SIG-M5 treated with dmso at 0.1 percent for 504 hours (cell line): ENCODE results near the gene OTP.

Experiments used
- DNase-seq: peaks from one replicate; lab custom pipeline; 2025; ENCODE audit not compliant: unreplicated experiment; lab: John Stamatoyannopoulos, UW

Gene OTP

DNA sequence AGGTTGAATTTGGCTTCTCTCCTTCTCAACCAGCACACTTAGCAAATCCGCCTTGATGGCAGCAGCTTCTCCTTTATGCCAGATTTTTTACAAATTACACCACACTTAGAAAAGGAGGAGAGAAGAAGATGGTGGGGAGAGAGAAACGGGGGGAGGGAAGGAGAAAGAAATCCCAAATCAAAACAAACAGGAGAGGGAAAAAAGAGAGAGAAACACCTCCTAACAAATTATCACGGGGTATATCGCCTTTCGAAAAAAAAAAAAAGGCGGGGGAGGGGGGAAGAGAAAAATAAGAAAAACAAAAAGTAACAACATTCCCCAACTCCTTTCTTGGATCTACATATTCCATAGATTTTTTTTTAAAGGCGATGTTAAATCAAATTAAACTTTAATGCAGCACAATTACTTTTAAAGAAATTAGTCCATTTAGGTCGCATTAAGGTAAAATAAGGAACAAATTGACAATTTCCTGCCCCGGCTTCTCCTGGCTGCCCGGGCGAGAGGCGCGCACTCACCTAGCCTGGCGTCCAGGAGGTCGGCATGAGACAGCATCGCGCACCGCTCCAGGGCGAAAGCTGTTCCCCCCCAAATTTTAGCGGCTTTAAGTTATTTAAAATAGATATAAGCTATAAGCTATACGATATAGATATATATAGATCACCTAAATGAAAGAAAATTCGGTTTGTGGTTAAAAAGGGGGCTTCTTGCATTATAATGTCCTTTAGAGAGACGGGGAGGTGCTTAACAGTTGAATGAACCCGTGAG, at the start of gene OTP:
Gene OTP, minus strand, starts transcription at position 716 of the 765 bp plus-strand sequence. Its CDS starts 164 bp downstream, at position 552.
- peak; percentile 18 for DNase-seq

DNA sequence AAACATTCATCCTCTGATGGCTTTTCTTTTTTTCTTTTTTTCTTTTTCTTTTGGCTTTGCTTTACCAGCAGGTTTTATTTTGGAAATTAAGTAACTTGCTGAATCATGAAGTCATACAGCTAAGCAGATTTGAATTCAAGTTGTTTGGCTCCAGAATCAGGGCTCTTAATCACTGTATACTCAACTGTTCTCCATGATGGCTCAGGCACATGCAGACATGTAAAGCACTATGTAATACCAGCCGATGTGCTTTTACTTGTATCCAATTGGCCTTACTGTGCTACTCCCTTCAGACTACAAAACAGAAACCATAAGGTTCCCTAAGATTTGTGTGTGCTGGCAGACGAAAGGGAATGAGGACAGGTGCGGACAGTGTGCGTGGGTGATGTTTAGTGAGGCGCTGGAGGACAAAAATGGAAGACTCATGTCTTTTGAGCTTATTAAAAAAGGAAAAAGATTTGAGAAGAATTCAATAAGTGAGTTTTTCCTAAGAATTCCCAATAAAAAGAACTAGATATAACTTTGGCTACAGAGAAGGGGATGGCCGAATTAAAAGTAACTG, 44.7 kb upstream of the OTP start:
- DNase-seq, result no peak

DNA sequence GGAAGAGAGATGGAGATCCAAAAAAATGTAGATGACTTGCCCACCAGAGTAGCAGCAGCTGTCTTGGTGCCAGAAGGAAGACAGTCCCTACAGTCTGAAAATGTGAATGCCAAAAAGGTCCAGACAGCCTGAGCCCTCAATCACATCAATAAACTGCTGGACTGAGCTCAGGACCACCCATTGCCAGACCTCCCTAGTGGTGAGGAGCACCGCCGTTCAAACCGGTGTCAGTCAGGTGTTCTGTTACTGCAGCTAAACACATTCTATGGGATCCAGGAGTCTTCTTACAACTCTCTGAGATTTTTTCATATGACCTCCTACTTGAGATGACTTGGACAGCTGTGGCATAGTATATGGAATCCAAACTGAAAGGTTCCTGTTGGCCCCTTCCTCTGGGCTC, 32.0 kb upstream of the OTP start:
- DNase-seq, result no peak

DNA sequence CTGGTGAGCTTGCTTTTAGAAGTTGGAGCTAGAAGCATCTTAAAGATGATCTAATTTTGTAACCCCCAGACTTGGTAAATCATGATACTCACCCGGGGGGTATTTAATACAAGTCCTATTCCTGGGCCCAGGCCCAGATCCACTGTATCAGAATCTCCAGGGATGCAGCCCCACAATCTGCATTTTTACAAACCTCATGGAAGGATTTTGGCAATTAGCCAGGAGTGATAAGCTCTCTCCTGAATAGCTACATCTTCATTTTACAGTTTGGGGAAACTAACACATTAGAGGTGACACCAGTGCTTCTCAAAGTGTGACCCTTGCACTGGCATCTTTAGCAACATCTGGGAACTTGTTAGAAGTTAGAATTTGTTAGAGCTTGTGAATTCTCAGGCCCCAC, 31.2 kb upstream of the OTP start:
- no peak for DNase-seq

DNA sequence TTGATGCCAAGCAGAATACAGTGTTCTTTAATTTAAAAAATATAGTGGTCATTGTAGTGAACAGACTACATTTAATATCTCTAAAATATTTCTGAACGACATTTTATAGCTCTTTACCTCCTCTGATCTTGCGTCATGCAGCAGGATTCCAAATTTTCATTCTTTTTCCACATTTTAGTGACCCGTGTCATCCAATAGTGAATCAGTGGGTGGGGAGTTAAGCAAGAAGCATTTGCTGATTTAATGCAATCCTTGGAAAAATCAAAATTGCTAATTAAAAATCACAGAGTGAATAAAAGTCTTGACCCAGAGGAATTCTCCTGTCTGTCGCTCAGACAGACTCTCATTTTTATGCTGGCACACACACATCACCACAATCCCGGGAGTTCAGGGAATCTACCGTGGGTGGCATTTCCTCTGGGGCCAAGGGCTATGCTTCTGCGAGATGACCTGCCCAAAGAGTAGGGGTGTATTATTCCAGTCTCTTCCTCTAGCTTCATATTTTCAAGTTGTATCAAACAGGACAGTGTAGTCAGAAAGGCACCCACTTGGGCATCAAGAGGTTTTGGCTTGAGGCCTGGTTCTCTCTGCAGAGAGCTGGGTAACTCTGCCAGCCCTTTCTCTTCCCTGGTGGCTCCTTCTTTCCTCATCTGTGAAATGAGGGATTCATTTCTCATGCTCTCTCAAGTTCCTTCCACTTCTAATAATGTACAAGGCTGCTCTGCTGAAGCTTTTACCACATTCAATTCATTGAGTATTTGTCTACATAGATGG, 24.8 kb upstream of the OTP start:
- no peak for DNase-seq

DNA sequence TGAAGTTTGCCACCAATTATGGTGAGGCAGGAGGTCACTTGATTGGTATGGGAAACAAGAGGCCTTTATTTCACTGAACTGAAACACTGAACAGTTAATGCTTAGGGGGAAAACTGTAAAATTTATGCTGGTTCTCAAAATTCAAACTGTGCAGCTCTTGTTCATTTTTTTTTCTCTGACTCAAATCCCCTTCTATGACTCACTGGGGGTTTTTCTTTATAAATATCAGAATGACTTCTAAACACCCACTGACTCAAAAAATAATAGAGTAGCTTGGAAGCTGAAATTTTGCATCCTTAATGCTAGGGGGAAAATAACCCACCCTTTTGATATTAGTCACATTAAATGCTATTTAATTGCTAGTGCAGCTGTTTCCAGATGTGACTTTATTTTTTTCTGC, 24.1 kb upstream of the OTP start:
- no peak for DNase-seq

DNA sequence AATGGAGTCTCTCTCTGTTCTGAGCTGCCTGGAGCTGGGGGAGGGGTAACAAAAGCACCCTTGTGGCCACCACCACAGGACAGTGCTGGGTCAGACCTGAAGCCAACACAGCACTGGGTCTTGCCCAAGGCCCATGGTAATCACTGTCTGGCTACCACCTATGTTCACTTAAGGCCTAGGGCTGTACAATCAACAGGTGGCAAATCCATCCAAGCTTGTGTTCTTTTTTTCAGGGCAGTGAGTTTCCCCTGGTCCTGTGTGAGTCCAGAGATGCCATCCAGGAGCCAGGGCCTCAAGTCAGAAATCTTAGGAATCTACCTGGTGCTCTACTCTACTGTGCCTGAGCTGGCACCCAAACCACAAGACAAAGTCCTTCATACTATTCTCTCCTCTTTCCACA, 20.1 kb upstream of the OTP start:
- DNase-seq, result no peak

DNA sequence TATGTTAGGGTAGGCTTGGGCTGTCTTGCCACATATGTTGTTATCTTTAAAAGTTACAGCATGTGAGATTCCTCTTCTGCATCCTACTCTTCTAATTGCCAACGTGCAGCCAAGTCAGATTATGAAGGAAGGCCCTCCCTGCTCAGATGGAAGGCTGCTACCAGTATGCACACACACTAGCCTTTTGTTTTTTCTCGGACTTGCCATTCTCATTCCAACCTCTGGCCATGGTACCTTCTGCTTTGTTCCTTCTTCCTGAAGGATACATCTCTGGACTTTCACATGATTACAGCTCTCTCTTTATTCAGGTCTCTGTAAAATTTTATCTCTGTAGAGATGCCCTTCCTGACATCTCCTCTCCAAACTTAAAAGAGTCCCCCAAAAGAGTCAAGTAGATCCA, 12.8 kb upstream of the OTP start:
- DNase-seq, result no peak

DNA sequence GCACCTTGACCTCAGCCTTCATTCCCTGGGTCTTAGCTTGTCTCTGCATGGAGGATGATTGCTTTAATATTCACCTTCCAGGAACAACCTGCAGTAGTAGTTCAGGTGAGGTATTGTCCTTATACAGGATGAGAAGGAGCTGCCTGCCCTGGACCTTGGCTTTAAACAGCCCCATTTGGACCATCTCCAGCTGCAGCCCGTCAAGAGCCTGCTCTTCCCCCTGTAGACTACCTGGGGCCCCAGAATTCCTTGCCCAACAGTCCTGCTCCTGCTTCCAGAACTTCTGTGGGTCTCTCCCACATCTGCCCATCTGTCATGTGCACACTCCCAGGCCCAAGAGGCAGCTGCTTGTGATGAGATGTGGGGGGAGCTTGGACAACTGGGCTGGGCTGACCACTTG, 12.2 kb upstream of the OTP start:
- DNase-seq, result no peak

DNA sequence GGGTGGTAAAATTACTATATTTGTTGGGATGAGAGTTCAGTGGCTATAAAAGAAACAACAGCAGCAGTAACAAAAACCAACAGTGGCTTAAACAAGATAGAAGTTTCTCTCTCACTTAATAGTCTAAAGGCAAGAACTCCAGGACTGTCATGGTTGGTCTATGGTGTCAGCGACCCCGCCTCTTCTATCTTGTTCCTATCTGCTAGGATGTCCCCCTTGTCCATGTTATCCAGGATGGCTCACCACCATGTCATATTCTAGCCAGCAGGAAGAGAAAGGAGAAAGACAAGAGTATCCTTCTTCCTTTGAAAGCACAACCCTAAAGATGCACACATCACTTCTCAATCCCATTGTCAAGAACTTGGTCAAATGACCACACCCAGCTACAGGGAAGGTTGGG, 11.3 kb upstream of the OTP start:
- DNase-seq, result no peak

DNA sequence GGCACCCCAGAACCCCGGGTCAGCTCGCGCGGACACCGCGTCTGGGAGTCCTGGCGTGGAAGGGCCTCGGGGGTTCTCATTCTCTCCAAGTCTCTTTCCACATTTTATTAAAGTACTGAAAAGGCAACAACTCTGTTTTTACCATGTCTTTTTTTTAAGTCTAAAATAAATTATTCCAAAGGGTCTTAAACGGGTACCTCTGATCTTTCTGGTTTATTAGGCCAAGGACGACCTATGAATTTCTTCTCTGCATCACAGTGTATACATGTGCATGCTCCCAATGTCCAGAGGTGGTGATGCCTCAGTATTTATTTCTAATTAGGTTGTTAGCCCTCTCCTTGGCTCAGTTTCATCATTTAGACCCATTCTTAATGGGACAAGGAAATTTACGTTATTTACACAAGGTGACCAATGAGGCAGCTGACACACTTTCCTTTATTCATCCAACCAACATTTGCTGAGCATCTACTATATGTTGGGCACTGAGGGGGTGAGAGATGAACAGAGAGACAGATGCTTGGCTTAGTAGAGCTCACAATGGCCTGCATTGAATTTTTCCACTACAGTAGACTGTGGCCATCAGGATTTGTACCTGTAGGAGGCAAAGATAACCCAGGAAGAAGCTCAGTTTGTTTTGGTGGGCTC, 7.6 kb upstream of the OTP start:
- no peak for DNase-seq

DNA sequence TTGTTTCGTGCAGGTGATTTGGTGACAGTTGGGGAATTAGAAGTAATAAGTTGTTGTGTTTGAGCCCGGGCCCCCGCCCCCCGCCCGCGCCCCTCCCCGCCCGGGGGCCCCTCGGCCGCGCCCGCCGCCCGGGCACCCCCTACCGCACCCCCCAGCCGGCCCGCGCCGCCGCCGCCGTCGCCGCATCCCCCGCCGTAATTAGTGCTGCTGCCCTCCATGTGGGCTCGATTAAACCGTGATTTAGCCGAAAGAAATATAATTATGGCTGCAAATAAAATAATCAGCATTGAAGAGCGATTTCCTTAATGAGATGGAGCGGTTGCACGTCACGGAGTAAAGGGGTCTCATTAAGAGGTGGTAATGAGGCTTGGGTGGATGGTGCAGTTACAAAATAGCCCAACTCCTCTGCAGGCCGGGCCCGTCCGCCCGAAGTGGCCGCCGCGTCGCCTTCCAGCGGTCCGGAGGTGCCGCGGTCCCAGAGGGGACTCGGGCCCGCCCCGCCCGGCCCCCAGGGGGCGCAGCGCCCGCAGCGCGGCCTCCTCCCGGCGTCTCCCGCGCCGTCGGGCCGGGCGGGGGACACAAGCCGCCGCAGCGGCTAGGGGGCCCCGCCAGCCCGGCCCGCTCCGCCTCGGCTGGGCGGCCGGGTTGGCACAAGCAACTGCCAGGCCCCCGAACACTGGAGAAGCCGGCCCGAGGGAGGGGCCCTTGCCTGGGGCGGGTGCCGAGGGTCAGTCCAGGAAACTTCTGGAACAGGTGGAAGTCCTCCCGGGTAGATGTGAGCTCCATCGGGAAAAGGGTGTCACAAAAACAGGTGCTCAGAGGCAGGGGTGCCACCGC, 6.9 kb upstream of the OTP start:
- no peak for DNase-seq

DNA sequence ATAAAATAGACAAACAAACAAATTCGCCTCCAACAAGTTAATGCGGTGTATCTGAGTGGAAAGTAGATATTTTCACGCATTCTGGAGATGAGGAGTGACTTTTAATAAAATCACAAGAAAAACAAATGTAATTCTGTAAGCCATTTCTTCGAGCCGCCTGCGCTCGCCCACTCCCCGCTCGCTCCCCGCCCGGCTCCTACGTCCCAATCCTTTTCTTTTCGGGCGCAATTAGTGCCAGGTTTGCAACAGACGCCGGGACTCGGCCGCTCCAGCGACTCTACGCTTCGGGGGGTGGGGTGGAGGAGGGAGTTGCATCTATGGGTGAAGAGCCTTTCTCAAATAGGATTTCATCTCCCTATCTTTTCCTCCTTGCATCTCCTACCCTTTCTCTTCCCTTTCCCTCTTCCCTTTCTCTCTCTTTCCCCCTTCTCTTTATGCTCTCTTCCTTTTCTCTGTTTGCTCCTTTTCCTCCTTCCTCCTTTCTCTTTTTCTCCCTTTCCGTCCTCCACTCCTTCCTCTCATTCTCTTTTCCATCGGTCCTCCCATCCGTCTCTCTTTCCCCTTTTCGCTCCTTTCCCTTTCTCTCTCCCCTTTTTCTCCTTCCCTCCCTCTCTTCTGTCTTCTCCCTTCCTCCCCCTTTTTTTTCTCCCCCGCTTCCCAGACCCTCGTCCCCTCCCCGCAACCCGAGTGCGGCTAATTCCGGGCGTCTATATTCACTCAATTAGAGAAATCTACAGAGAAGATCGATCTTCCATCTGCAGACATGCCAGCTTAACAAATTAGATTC, 6.1 kb upstream of the OTP start:
- DNase-seq, result peak; percentile 17

DNA sequence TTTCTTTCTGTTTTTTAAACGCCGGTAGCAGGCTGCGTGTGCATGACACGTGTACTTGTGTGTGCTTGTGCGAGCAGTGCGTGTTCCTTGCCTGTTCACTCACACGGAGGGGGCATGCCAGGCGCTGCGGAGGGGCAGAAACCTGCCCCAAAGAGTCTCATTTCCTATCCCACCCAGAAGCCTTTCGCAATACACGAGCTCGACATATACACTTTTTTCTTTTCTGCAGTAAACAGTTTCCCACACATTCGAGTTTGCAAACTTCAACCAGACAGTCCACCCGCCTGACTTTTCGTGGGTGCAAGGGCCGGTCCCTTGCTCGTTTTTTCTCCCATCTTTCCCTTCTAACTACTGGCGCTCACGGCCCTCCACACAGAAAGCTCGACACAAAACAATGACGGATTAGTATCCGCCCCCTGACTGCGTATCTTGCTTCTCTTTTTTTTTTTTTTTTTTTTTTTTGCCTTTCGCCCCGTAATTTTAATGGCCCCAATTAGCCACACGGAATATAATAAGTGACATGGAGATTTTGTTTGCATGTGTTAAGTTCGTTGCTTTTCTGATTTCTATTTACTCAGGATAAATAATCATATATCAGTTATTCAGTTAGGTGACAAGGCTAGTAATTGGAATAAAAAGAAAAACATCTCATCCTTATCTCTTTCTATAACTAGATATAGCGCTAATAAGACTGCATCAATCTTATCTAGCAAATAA, 5.3 kb upstream of the OTP start:
- peak; percentile 44 for DNase-seq

DNA sequence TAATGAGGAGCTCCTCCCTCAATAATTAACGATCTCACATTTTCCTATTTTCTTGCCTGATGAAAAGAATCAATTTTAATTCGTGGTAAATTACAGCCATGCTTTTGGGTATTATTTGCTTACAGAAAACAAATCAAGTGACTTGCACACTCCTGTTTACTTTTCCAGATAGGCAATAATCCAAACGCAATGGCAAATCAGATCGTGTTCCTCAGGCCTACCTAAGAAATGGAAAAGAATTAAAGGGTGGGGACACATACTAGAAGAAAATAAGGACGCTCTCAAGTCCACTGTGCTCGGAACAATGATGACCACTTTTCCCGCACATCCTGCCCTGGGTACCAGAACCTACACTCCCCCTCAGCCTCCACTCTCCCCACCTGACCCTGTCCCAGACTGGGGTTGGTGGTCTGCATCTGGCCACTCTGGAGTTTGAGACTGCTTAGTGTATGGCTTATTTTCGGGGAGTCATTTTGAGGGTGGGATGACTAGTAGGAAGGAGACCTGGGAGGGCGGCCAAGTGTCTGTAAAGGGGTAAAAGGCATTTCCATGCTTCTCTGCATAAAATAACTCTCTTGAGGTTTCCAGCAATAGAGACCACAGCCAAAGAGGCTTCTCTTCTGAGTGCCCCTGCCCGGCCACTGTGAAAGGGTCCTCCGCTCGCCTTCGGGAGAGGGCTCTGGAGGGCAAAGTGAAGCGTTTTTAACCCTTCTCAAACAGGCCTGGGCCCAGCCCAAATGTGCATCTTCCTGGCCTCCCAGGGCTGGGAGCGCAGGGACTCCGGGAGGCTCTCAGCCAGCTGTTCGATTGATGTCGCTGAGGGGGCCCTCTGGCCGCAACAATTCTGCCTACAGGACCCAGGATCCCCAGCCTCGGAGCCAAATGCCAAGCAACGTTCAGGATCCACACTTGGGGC, 4.5 kb upstream of the OTP start:
- DNase-seq, result no peak

DNA sequence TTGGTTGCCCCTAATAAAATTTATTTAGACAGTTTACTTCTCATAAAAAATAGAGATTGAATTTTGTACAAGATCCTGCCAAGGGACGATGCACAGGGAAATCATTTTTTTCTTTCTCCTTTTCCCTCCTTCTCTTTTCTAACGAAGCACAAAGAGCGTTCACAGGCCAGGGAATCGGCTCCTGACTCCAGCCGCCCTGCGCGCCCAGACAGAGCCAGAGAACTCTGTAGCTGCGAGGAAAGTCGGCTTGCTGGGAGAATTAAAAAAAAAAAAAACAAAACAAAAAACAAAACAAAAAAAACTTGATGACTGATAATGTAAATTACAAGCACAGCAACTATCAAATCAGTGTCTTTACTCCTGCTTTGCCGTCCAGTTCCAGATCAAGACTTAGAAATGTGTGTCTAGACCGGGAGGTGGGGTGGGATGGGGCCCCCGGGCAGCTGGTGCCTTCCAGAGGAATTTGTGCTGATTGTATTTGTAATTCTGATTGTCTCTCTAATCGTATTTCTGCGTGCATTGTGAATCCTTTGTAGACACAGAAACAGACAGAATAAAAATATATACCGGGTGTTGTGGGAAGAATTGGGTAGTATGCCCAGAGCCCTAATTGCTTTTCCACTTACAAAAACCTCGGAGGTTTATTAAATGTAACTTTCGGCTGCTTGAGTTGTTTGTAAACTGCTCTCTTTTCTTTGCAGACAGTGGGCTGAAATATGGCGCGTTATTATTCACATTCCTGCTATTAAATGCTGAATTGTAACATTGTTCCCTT, 3.6 kb upstream of the OTP start:
- no peak for DNase-seq

DNA sequence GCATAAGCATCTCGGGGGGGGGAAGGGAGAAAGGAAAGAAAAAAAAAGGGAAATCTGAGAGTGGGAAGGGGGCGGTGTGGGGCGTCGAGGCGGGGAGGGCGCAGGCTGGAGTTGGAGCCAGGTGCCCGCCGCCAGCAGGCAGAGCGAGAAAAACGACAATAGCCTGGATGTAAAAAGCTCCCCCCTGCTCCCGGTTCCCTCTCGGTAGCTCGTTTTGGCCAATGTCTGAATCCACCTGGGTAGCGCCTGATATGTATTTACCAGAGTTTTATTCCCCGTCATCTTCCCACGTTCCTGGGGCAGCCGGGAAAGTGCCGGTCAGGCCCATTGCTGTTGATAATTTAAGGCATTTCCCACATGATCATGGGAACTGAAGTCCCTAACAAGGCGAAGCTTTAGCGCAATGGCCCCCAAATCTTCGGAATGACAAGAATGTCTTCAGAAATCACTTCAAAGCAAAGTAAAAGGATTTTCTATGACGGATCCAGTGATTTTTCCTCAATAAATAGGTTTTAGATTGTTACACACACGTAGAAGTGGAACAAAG, 3.0 kb upstream of the OTP start:
- DNase-seq, result no peak
